ENCODE data around the gene ACBD4. TPM values are rescaled to one million over a fixed set of nuclear protein-coding genes. Genes with fewer than 3 reads are reported as not detected.
A peak's percentile ranks its signal among the peaks of the same experiment; 100 is the strongest.

The ACBD4 gene
- total and polyA plus RNA-seq, 2 of the 13 experiments (the other 11 are each of a cell fraction or from before 2014, with no cell fraction given), result 16.1 to 26.9 TPM

- peak; percentile 81; the same call in 1 of the 2 replicates for TF ChIP-seq ZNF558 (CRISPR knock-in tag; IDR thresholded peaks at IDR 0.05; ENCODE audit: borderline replicate concordance)
- TF ChIP-seq RXRB (CRISPR knock-in tag; IDR thresholded peaks at IDR 0.05; ENCODE audit: borderline replicate concordance), result peak; percentile 80
- TF ChIP-seq ZFP91 (CRISPR knock-in tag; IDR thresholded peaks at IDR 0.05; ENCODE audit: borderline replicate concordance), result no peak; the same call in 1 of the 2 replicates
- TF ChIP-seq IKZF1 (IDR thresholded peaks at IDR 0.05), result no peak
- peak; percentile 86 for TF ChIP-seq ARID5B (CRISPR knock-in tag; IDR thresholded peaks at IDR 0.05)
- TF ChIP-seq, protein P1, sequence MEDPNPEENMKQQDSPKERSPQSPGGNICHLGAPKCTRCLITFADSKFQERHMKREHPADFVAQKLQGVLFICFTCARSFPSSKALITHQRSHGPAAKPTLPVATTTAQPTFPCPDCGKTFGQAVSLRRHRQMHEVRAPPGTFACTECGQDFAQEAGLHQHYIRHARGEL (CRISPR knock-in tag; IDR thresholded peaks at IDR 0.05), result no peak
- peak; percentile 16 for TF ChIP-seq ZNF263 (CRISPR knock-in tag; IDR thresholded peaks at IDR 0.05)
- no peak for TF ChIP-seq ZNF75D (CRISPR knock-in tag; IDR thresholded peaks at IDR 0.05; ENCODE audit: borderline replicate concordance)
- TF ChIP-seq SP2 (CRISPR knock-in tag; IDR thresholded peaks at IDR 0.05), result 0 out of 2 replicates have a peak, but pooled peaks have one; percentile 49
- no peak for TF ChIP-seq LCORL (IDR thresholded peaks at IDR 0.05)
- TF ChIP-seq LCORL (CRISPR knock-in tag; IDR thresholded peaks at IDR 0.05), result peak; percentile 99
- TF ChIP-seq NFIB (CRISPR knock-in tag; IDR thresholded peaks at IDR 0.05; ENCODE audit: borderline replicate concordance), result no peak
- peak; percentile 59; the same call in 1 of the 2 replicates for TF ChIP-seq NFKBIZ (CRISPR knock-in tag; IDR thresholded peaks at IDR 0.05)
- TF ChIP-seq ZNF33B (CRISPR knock-in tag; IDR thresholded peaks at IDR 0.05), result peak; percentile 28; the same call in 1 of the 2 replicates
- TF ChIP-seq ISL2 (CRISPR knock-in tag; IDR thresholded peaks at IDR 0.05), result 0 out of 2 replicates have a peak, but pooled peaks have one; percentile 51
- peak; percentile 84 for TF ChIP-seq NCOR1 (IDR thresholded peaks at IDR 0.05; ENCODE audit: borderline replicate concordance, low read length)
- TF ChIP-seq SAP130 (CRISPR knock-in tag; IDR thresholded peaks at IDR 0.05; ENCODE audit: low read depth), result peak; percentile 76
- no peak for TF ChIP-seq ZNF512B (CRISPR knock-in tag; IDR thresholded peaks at IDR 0.05; ENCODE audit: borderline replicate concordance)
- TF ChIP-seq ZNF331 (CRISPR knock-in tag; IDR thresholded peaks at IDR 0.05), result peak; percentile 84; the same call in 1 of the 2 replicates
- TF ChIP-seq CBX2 (IDR thresholded peaks at IDR 0.05; ENCODE audit: low read depth, low read length), result no peak
- TF ChIP-seq CBX2 (CRISPR knock-in tag; IDR thresholded peaks at IDR 0.05; ENCODE audit: low read depth), result peak; percentile 87
- no peak for TF ChIP-seq ZNF720 (CRISPR knock-in tag; IDR thresholded peaks at IDR 0.05)
Measured at GRCh38 chr17:45171338-45172231, 36.1 kb downstream of the ACBD4 start (continued).
